ENCODE measurements around the gene REELD1. TPM values are rescaled to one million over a fixed set of nuclear protein-coding genes. Genes with fewer than 3 reads are reported as not detected.

Gene REELD1
- total RNA-seq, 2 donors from 2014 or later = 1.1 TPM; not detected in 1

DNA sequence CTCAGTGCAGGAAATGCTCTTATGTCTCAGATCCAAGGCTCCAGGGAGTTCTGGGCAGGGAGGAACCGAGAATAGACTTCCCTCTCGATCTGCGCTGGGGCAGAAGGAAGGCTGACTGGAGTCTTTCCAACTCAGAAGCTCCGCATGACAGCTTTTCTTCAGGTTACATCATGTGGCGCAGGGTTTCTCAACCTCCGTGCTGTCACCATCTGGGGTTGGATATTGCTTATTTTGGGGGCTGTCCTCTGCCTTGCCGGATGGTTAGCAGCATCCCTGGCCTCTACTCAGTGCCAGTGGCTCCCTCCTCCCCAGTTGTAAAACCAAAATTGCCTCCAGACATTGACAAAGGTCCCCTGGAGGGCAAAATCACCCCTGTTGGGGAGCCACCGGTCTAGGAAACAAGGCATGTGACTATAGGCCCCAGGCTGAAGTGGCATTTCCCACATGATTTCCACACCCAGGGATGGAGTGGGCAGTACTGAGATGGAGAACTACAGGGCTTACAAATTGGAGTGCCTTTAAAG is 21.4 kb downstream of the REELD1 start:
- Histone ChIP-seq H3K27ac (peak overlapping the region; percentile 30 to 32), H3K4me3 (no peak overlapping the region), H3K27me3 (replicated peaks; ENCODE audit: insufficient read depth) (no peaks in the 10 kb centered on the region), H3K4me1 (ENCODE audit: control insufficient read depth in 1 of 2, low read depth in 2 of 2) (peaks cover 3 to 21% of the 10 kb centered on the region in 2 donors), H3K36me3 (no peaks in the 10 kb centered on the region), H3K9me3 (peaks cover 5% of the 10 kb centered on the region)
- TF ChIP-seq CTCF (IDR thresholded peaks at IDR 0.05) = no peak
- DNase-seq (ENCODE audit: low spot score) (no peak), ATAC-seq (ENCODE audit: insufficient number of reproducible peaks, low FRiP score, low read depth) (no peak)

GRCh38 chr4:146236216-146236615 is 21.9 kb downstream of the REELD1 start:
- Histone ChIP-seq H3K4me3 (no peak overlapping the region), H3K36me3 (no peaks in the 10 kb centered on the region), H3K4me1 (ENCODE audit: control insufficient read depth in 1 of 2, low read depth in 2 of 2) (peaks cover 3 to 26% of the 10 kb centered on the region in 2 donors), H3K27me3 (replicated peaks; ENCODE audit: insufficient read depth) (no peaks in the 10 kb centered on the region), H3K9me3 (peaks cover 5% of the 10 kb centered on the region), H3K27ac (peak overlapping the region in 1 of 2 donors; percentile 30)
- no peak for TF ChIP-seq CTCF (IDR thresholded peaks at IDR 0.05)
- ATAC-seq (ENCODE audit: insufficient number of reproducible peaks, low FRiP score, low read depth) = no peak
- DNase-seq (ENCODE audit: low spot score) = no peak

DNA sequence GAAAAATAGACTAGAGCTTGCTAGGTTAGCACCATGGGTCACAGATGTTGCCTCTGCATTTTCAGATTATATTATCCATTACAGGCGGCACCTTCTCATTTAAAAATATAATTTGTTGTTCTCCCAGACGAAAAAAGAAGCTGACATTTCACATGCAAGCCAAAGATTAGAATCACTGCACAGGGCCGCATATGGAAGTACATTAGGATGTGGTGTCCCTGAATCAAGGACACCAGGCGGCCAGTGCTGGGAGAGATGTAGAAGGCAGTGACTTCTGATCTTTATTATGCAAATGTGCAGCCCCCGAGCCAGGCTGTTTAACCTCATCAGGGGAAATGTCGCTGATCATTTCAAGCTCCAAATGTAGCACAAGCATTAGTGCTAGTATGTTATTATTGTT is 22.8 kb downstream of the REELD1 start:
- no peak overlapping the region for H3K4me3 ChIP-seq
- no peak overlapping the region for H3K27ac ChIP-seq
- ATAC-seq (ENCODE audit: insufficient number of reproducible peaks, low FRiP score, low read depth) (no peak), DNase-seq (ENCODE audit: low spot score) (no peak)
- H3K27me3 ChIP-seq (replicated peaks; ENCODE audit: insufficient read depth) = no peaks in the 10 kb centered on the region
- TF ChIP-seq CTCF (IDR thresholded peaks at IDR 0.05) = no peak
- H3K9me3 ChIP-seq = peaks cover 3% of the 10 kb centered on the region
- H3K36me3 ChIP-seq = no peaks in the 10 kb centered on the region
- H3K4me1 ChIP-seq (ENCODE audit: control insufficient read depth in 1 of 2, low read depth in 2 of 2) = peaks cover 3 to 33% of the 10 kb centered on the region in 2 donors

DNA sequence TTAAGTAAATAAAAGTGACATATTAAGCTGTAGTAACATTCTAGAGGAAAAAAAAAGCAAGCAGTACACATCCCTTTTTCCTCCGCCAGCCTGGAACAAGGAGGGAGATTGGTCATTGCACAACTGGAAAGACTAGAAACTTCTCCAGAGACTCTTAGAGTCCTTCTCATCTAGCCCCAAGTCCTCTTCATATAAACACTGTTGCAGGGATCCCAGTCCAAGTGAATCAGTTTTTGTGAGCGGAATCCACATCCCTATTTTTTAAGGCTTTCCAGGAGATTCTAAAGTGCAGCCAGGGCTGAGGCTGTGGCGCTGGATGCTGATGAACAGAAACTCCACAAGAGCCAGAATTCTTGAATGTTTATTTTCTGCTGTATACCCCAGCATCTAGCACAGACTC is 23.8 kb downstream of the REELD1 start:
- peaks cover 8 to 41% of the 10 kb centered on the region in 2 donors for H3K4me1 ChIP-seq (ENCODE audit: control insufficient read depth in 1 of 2, low read depth in 2 of 2)
- H3K9me3 ChIP-seq = no peaks in the 10 kb centered on the region
- H3K4me3 ChIP-seq = no peak overlapping the region
- no peaks in the 10 kb centered on the region for H3K36me3 ChIP-seq
- ATAC-seq (ENCODE audit: insufficient number of reproducible peaks, low FRiP score, low read depth) (no peak), DNase-seq (ENCODE audit: low spot score) (no peak)
- no peak overlapping the region for H3K27ac ChIP-seq
- H3K27me3 ChIP-seq (replicated peaks; ENCODE audit: insufficient read depth) = no peaks in the 10 kb centered on the region
- TF ChIP-seq CTCF (IDR thresholded peaks at IDR 0.05) = no peak

DNA sequence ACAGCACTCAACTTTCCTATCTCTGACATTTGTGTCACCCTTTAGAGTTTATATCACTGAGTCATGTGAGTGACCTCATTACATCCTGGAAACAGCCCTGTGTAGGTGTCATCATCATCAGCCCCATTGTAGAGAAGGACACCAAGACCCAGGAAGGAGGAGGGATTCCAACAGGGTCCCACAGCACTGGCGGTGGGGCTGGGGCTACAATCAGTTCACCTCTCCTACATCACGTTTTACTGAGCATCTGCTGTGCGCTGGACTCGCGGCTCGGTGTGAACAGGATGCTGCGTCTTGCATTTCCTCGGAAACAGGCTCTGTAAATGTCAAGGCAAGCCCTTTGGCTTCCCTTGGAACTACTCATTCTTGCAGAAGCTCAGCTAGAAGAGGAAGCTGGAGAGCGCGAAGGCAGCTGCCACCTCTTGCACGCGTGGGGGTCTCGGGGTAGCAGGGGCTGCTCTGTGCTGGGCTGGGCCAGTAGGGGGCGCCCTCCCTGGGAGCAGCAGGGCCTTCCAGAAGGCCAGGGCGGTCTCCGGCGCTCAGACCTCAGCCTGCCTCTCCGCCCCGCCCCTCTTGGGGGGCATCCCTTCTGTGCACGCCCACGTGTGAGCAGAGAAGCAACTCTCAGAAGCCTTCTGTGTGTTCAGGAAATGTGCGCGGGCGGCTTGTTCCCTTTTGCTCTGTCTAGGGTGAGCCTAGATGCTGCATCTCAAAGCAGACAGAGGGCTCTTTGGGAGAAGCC is 29.0 kb downstream of the REELD1 start:
- H3K36me3 ChIP-seq = no peaks in the 10 kb centered on the region
- TF ChIP-seq CTCF (IDR thresholded peaks at IDR 0.05) = peak; percentile 20
- no peak for DNase-seq (ENCODE audit: low spot score)
- H3K4me3 ChIP-seq = no peak overlapping the region
- peaks cover 24 to 46% of the 10 kb centered on the region in 2 donors for H3K4me1 ChIP-seq (ENCODE audit: control insufficient read depth in 1 of 2, low read depth in 2 of 2)
- H3K27me3 ChIP-seq (replicated peaks; ENCODE audit: insufficient read depth) = no peaks in the 10 kb centered on the region
- H3K9me3 ChIP-seq = no peaks in the 10 kb centered on the region
- H3K27ac ChIP-seq = peak overlapping the region in 1 of 2 donors; percentile 61
- no peak for ATAC-seq (ENCODE audit: insufficient number of reproducible peaks, low FRiP score, low read depth)

Data from thoracic aorta (tissue), 2 donors.